Left colon (tissue), 2 donors: ENCODE data around the gene CADM2. TPM values are rescaled to one million over a fixed set of nuclear protein-coding genes. Genes with fewer than 3 reads are reported as not detected.
A peak's percentile ranks its signal among the peaks of the same experiment; 100 is the strongest.

Experiments used
- ATAC-seq: fragments of 200-7000 bp; cut with Tn5 transposase; one replicate; pipeline ENCODE4 v1.9.1; 2020; ENCODE audit warnings: mild to moderate bottlenecking, moderate library complexity
- DNase-seq, 2 donors: peaks; one replicate each; pipeline ENCODE4 v3.0.0-alpha.2; 2020
- intact Hi-C, 2 donors: fragments of 100-400 bp; cut with DNase I in 1 of 2; cut with micrococcal nuclease in 1 of 2; formaldehyde crosslinking; loops; one replicate each; pipeline versions ENCODE4 v1.11.2 to v1.14.0; 2022; cut with DNase I, micrococcal nuclease
- total RNA-seq, 2 donors: library from RNA; stranded (reverse); fragmentation: NEBNext Ultra II Directional; extraction: Animal tissue kit (Norgen Biotek cat#: 25700); gene quantifications; one replicate each; pipeline ENCODE4 v1.2.1, GENCODE V29; 2021
- donor health status: DM: no; HTN: no; CAD: no.
- donor health status: DM: yes; HTN: yes; CAD: no.

The CADM2 gene
- total RNA-seq, 2 donors from 2014 or later, result 1.1 to 2.5 TPM

GRCh38 chr3:85800676-85801075 is 841.9 kb downstream of the CADM2 start:
- no peak for ATAC-seq
- DNase-seq, result no peak
- intact Hi-C loops, result no loop called here

GRCh38 chr3:85801955-85802354 is 843.2 kb downstream of the CADM2 start:
- DNase-seq, result no peak
- intact Hi-C loops, result no loop called here

GRCh38 chr3:85808755-85809154 is 850.0 kb downstream of the CADM2 start:
- intact Hi-C loops, result no loop called here
- DNase-seq (no peak), ATAC-seq (no peak)

More at GRCh38 chr3:85801955-85802354, 843.2 kb downstream of the CADM2 start:
- ATAC-seq, result no peak

GRCh38 chr3:85821130-85821756 is 862.5 kb downstream of the CADM2 start:
- DNase-seq, result peak in 1 of 2 donors; percentile 32
- intact Hi-C loops, result loop anchor here in 1 of 2 donors (10.0 kb wide), 1 partner anchor 424 kb away; no protein-coding TSS in a partner anchor
- peak; percentile 62 for ATAC-seq

- no peak for DNase-seq
- intact Hi-C loops, result no loop called here
- ATAC-seq, result no peak
Measured at GRCh38 chr3:85835857-85836440, 877.2 kb downstream of the CADM2 start.

- ATAC-seq, result no peak
- intact Hi-C loops, result no loop called here
- no peak for DNase-seq
Measured at GRCh38 chr3:85837402-85837801, 878.6 kb downstream of the CADM2 start.

GRCh38 chr3:85838921-85839320 is 880.1 kb downstream of the CADM2 start:
- ATAC-seq, result no peak
- intact Hi-C loops, result no loop called here
- no peak for DNase-seq

- no peak for ATAC-seq
- intact Hi-C loops, result no loop called here
- no peak for DNase-seq
Measured at GRCh38 chr3:85842081-85842480, 883.3 kb downstream of the CADM2 start.

GRCh38 chr3:85846940-85847339 is 888.2 kb downstream of the CADM2 start:
- intact Hi-C loops, result no loop called here
- DNase-seq, result no peak
- no peak for ATAC-seq

GRCh38 chr3:85851071-85851470 is 892.3 kb downstream of the CADM2 start:
- no peak for ATAC-seq
- intact Hi-C loops, result no loop called here
- DNase-seq, result no peak

- ATAC-seq (no peak), DNase-seq (no peak)
- intact Hi-C loops, result no loop called here
Measured at GRCh38 chr3:85853805-85854204, 895.0 kb downstream of the CADM2 start.

GRCh38 chr3:85862893-85863455 is 904.2 kb downstream of the CADM2 start:
- ATAC-seq (no peak), DNase-seq (no peak)
- intact Hi-C loops, result no loop called here

GRCh38 chr3:85864896-85865295 is 906.1 kb downstream of the CADM2 start:
- ATAC-seq, result no peak
- intact Hi-C loops, result no loop called here
- no peak for DNase-seq

- DNase-seq (no peak), ATAC-seq (no peak)
- intact Hi-C loops, result no loop called here
Measured at GRCh38 chr3:85867072-85867471, 908.3 kb downstream of the CADM2 start.

- DNase-seq (no peak), ATAC-seq (no peak)
- intact Hi-C loops, result no loop called here
Measured at GRCh38 chr3:85875589-85875988, 916.8 kb downstream of the CADM2 start.

- intact Hi-C loops, result no loop called here
- ATAC-seq, result no peak
Measured at GRCh38 chr3:85877631-85878030, 918.8 kb downstream of the CADM2 start.

GRCh38 chr3:85881833-85882393 is 923.1 kb downstream of the CADM2 start:
- ATAC-seq (no peak), DNase-seq (no peak)
- intact Hi-C loops, result no loop called here

More at GRCh38 chr3:85877631-85878030, 918.8 kb downstream of the CADM2 start:
- DNase-seq, result no peak

- ATAC-seq (no peak), DNase-seq (no peak)
- intact Hi-C loops, result no loop called here
Measured at GRCh38 chr3:85890043-85890555, 931.3 kb downstream of the CADM2 start.

GRCh38 chr3:85903434-85903833 is 944.6 kb downstream of the CADM2 start:
- DNase-seq, result no peak
- intact Hi-C loops, result no loop called here
- no peak for ATAC-seq

GRCh38 chr3:85912980-85913379 is 954.2 kb downstream of the CADM2 start:
- no peak for DNase-seq
- no peak for ATAC-seq
- intact Hi-C loops, result no loop called here
